Measurements from ENCODE around the gene SPANXN3.

SPANXN3 gene

GRCh38 chrX:143486105-143486504 is 31.2 kb downstream of the SPANXN3 start:
- TF ChIP-seq ZFP3 (CRISPR knock-in tag; IDR thresholded peaks at IDR 0.05) (no peak), TOX (CRISPR knock-in tag; IDR thresholded peaks at IDR 0.05; ENCODE audit: borderline replicate concordance) (no peak), ISL1 (CRISPR knock-in tag; IDR thresholded peaks at IDR 0.05) (no peak), CSDC2 (CRISPR knock-in tag; IDR thresholded peaks at IDR 0.05) (no peak), PPARA (CRISPR knock-in tag; IDR thresholded peaks at IDR 0.05; ENCODE audit: borderline replicate concordance) (no peak), ZNF8 (CRISPR knock-in tag; IDR thresholded peaks at IDR 0.05) (no peak), SNAI2 (CRISPR knock-in tag; IDR thresholded peaks at IDR 0.05) (no peak), GLIS3 (CRISPR knock-in tag; IDR thresholded peaks at IDR 0.05) (no peak), TCF4 (CRISPR knock-in tag; IDR thresholded peaks at IDR 0.05; ENCODE audit: borderline replicate concordance) (no peak), ZFP30 (CRISPR knock-in tag; IDR thresholded peaks at IDR 0.05) (no peak), ZNF70 (CRISPR knock-in tag; IDR thresholded peaks at IDR 0.05) (no peak), ZNF565 (CRISPR knock-in tag; conservative IDR thresholded peaks at IDR 0.05; ENCODE audit: low read depth) (no peak), RARB (CRISPR knock-in tag; IDR thresholded peaks at IDR 0.05) (no peak), OSR1 (CRISPR knock-in tag; IDR thresholded peaks at IDR 0.05) (no peak), ARNTL (CRISPR knock-in tag; IDR thresholded peaks at IDR 0.05; ENCODE audit: borderline replicate concordance, low read depth) (no peak)
- TF ChIP-seq, protein P1, sequence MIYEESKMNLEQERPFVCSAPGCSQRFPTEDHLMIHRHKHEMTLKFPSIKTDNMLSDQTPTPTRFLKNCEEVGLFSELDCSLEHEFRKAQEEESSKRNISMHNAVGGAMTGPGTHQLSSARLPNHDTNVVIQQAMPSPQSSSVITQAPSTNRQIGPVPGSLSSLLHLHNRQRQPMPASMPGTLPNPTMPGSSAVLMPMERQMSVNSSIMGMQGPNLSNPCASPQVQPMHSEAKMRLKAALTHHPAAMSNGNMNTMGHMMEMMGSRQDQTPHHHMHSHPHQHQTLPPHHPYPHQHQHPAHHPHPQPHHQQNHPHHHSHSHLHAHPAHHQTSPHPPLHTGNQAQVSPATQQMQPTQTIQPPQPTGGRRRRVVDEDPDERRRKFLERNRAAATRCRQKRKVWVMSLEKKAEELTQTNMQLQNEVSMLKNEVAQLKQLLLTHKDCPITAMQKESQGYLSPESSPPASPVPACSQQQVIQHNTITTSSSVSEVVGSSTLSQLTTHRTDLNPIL (CRISPR knock-in tag; IDR thresholded peaks at IDR 0.05; ENCODE audit: low read depth), result no peak
- TF ChIP-seq, protein P2, sequence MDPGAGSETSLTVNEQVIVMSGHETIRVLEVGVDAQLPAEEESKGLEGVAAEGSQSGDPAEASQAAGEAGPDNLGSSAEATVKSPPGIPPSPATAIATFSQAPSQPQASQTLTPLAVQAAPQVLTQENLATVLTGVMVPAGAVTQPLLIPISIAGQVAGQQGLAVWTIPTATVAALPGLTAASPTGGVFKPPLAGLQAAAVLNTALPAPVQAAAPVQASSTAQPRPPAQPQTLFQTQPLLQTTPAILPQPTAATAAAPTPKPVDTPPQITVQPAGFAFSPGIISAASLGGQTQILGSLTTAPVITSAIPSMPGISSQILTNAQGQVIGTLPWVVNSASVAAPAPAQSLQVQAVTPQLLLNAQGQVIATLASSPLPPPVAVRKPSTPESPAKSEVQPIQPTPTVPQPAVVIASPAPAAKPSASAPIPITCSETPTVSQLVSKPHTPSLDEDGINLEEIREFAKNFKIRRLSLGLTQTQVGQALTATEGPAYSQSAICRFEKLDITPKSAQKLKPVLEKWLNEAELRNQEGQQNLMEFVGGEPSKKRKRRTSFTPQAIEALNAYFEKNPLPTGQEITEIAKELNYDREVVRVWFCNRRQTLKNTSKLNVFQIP (CRISPR knock-in tag; IDR thresholded peaks at IDR 0.05; ENCODE audit: borderline replicate concordance, low read depth), result no peak
- ATAC-seq, result no peak

GRCh38 chrX:143476751-143477150 is 40.5 kb downstream of the SPANXN3 start:
- ATAC-seq, result no peak
- TF ChIP-seq TCF4 (CRISPR knock-in tag; IDR thresholded peaks at IDR 0.05; ENCODE audit: borderline replicate concordance) (no peak), ZC3H10 (CRISPR knock-in tag; IDR thresholded peaks at IDR 0.05) (no peak), ZNF565 (CRISPR knock-in tag; conservative IDR thresholded peaks at IDR 0.05; ENCODE audit: low read depth) (no peak), BACH2 (CRISPR knock-in tag; IDR thresholded peaks at IDR 0.05; ENCODE audit: borderline replicate concordance) (no peak), ISL1 (CRISPR knock-in tag; IDR thresholded peaks at IDR 0.05) (no peak), ESRRG (CRISPR knock-in tag; IDR thresholded peaks at IDR 0.05) (no peak), SNAI2 (CRISPR knock-in tag; IDR thresholded peaks at IDR 0.05) (no peak), CSRNP3 (CRISPR knock-in tag; IDR thresholded peaks at IDR 0.05) (no peak), RARB (CRISPR knock-in tag; IDR thresholded peaks at IDR 0.05) (no peak), PPARA (CRISPR knock-in tag; IDR thresholded peaks at IDR 0.05; ENCODE audit: borderline replicate concordance) (no peak), ARNTL (CRISPR knock-in tag; IDR thresholded peaks at IDR 0.05; ENCODE audit: borderline replicate concordance, low read depth) (no peak)
- TF ChIP-seq, protein P2 (CRISPR knock-in tag; IDR thresholded peaks at IDR 0.05; ENCODE audit: borderline replicate concordance, low read depth), result no peak
- TF ChIP-seq, protein P3, sequence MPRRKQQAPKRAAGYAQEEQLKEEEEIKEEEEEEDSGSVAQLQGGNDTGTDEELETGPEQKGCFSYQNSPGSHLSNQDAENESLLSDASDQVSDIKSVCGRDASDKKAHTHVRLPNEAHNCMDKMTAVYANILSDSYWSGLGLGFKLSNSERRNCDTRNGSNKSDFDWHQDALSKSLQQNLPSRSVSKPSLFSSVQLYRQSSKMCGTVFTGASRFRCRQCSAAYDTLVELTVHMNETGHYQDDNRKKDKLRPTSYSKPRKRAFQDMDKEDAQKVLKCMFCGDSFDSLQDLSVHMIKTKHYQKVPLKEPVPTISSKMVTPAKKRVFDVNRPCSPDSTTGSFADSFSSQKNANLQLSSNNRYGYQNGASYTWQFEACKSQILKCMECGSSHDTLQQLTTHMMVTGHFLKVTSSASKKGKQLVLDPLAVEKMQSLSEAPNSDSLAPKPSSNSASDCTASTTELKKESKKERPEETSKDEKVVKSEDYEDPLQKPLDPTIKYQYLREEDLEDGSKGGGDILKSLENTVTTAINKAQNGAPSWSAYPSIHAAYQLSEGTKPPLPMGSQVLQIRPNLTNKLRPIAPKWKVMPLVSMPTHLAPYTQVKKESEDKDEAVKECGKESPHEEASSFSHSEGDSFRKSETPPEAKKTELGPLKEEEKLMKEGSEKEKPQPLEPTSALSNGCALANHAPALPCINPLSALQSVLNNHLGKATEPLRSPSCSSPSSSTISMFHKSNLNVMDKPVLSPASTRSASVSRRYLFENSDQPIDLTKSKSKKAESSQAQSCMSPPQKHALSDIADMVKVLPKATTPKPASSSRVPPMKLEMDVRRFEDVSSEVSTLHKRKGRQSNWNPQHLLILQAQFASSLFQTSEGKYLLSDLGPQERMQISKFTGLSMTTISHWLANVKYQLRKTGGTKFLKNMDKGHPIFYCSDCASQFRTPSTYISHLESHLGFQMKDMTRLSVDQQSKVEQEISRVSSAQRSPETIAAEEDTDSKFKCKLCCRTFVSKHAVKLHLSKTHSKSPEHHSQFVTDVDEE (CRISPR knock-in tag; IDR thresholded peaks at IDR 0.05), result no peak
- TF ChIP-seq, protein P1 (CRISPR knock-in tag; IDR thresholded peaks at IDR 0.05; ENCODE audit: low read depth), result no peak

Data from SK-N-SH treated with all-trans-retinoic acid at 6 μM for 48 hours (cell line).